Measurements from ENCODE around the gene ABL2. TPM values are rescaled to one million over a fixed set of nuclear protein-coding genes. Genes with fewer than 3 reads are reported as not detected.
"Not testable (repeated sequence)": the region's sequence is repeated elsewhere in the genome, so short reads cannot be mapped to it uniquely, and the experiment has no call there.

ABL2 gene
- total RNA-seq, 3 donors from 2014 or later (not counting 1 experiment from before 2014, with no cell fraction given): 11.1 to 16.3 (median 12.9) TPM

DNA sequence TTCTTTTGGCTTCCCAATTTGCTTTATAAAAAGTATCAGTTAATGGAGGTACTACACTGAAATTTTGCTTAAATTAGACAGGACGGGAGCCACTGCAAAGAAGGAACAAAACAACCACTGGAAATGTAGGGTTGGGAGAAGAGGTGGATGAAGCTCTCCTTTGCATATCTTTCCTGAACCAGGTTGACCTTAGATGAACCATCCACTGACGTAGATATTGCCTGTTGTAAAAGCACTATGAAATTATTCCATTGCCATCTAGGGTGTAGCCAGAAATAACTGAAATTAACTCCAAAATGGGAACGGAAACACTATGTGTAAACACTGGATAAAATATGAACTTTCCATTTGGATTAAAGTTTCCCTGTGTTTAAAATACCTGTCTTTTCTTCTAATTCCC is 1.2 kb upstream of the ABL2 start:
- Mint-ChIP-seq H3K4me3 (peak overlapping the region; percentile 91), H3K27me3 (ENCODE audit: low read depth in 2 of 2) (no peaks in the 10 kb centered on the region), H3K27ac (peak overlapping the region; percentile 72 to 84), H3K36me3 (no peaks in the 10 kb centered on the region), H3K9me3 (no peaks in the 10 kb centered on the region), H3K4me1 (peaks cover 19 to 26% of the 10 kb centered on the region in 2 donors)
- ATAC-seq: no peak
- no peak overlapping the region for H3K4me3 ChIP-seq (ENCODE audit: low read length)
- intact Hi-C loops (cut with micrococcal nuclease): loop anchor here (5.0 kb wide), 1 partner anchor 137 kb away; the partner anchor contains the start of gene AXDND1
- no peaks in the 10 kb centered on the region for H3K9me3 ChIP-seq (ENCODE audit: control insufficient read depth, insufficient read depth, low read length)
- no peak for DNase-seq
- peaks cover 10% of the 10 kb centered on the region for H3K4me1 ChIP-seq (ENCODE audit: control insufficient read depth, insufficient read depth, low read length)
- no peak overlapping the region for H3K27ac ChIP-seq (ENCODE audit: low read length)
- H3K36me3 ChIP-seq (ENCODE audit: control insufficient read depth, insufficient read depth, low read length): no peaks in the 10 kb centered on the region
- no peaks in the 10 kb centered on the region for H3K27me3 ChIP-seq (ENCODE audit: control insufficient read depth, insufficient read depth, low read length)
- WGBS (ENCODE audit: insufficient coverage): 100% methylated on average over 3 of the region's 3 CpGs
- TF ChIP-seq, protein P1, sequence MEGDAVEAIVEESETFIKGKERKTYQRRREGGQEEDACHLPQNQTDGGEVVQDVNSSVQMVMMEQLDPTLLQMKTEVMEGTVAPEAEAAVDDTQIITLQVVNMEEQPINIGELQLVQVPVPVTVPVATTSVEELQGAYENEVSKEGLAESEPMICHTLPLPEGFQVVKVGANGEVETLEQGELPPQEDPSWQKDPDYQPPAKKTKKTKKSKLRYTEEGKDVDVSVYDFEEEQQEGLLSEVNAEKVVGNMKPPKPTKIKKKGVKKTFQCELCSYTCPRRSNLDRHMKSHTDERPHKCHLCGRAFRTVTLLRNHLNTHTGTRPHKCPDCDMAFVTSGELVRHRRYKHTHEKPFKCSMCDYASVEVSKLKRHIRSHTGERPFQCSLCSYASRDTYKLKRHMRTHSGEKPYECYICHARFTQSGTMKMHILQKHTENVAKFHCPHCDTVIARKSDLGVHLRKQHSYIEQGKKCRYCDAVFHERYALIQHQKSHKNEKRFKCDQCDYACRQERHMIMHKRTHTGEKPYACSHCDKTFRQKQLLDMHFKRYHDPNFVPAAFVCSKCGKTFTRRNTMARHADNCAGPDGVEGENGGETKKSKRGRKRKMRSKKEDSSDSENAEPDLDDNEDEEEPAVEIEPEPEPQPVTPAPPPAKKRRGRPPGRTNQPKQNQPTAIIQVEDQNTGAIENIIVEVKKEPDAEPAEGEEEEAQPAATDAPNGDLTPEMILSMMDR (IDR thresholded peaks at IDR 0.05): no peak

GRCh38 chr1:179230251-179230650 is 774 bp upstream of the ABL2 start:
- Mint-ChIP-seq H3K9me3 (no peaks in the 10 kb centered on the region), H3K36me3 (no peaks in the 10 kb centered on the region), H3K4me3 (peak overlapping the region; percentile 91), H3K27ac (peak overlapping the region; percentile 72 to 84), H3K27me3 (ENCODE audit: low read depth in 2 of 2) (no peaks in the 10 kb centered on the region), H3K4me1 (peaks cover 19 to 26% of the 10 kb centered on the region in 2 donors)
- TF ChIP-seq, protein P1 (IDR thresholded peaks at IDR 0.05): no peak
- 77% methylated on average over 4 of the region's 5 CpGs for WGBS (ENCODE audit: insufficient coverage)
- no peaks in the 10 kb centered on the region for H3K36me3 ChIP-seq (ENCODE audit: control insufficient read depth, insufficient read depth, low read length)
- intact Hi-C loops (cut with micrococcal nuclease): loop anchor here (5.0 kb wide), 1 partner anchor 137 kb away; the partner anchor contains the start of gene AXDND1
- H3K9me3 ChIP-seq (ENCODE audit: control insufficient read depth, insufficient read depth, low read length): no peaks in the 10 kb centered on the region
- H3K27ac ChIP-seq (ENCODE audit: low read length): no peak overlapping the region
- no peak for ATAC-seq
- DNase-seq: peak in 1 of 2 donors; percentile 15
- no peaks in the 10 kb centered on the region for H3K27me3 ChIP-seq (ENCODE audit: control insufficient read depth, insufficient read depth, low read length)
- no peak overlapping the region for H3K4me3 ChIP-seq (ENCODE audit: low read length)
- H3K4me1 ChIP-seq (ENCODE audit: control insufficient read depth, insufficient read depth, low read length): peaks cover 10% of the 10 kb centered on the region

DNA sequence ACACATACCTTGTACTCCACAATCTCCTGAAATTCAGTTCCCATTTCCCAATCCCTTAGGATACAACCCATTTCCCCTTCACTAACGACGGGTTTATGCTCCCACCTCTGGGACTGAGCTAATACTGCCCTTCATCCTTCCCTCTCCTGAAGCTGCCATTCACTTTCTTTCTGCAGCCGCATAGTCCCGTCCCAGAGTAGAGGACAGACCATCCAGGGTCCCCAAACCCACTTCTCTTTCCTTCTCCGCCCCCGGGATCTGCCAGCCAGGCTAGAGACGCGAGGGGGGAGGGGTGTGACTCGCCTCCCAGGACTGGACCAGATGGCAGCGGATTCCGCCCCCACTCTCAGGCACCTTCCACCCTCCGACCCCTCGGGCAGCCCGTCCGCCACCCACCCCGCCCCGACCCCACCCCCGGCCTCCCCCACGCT is 679 bp downstream of the ABL2 start:
- TF ChIP-seq, protein P1 (IDR thresholded peaks at IDR 0.05): no peak
- DNase-seq (peak; percentile 17 to 34), ATAC-seq (peak in 2 of 3 donors; percentile 30 to 38)
- no peaks in the 10 kb centered on the region for H3K27me3 ChIP-seq (ENCODE audit: control insufficient read depth, insufficient read depth, low read length)
- no peaks in the 10 kb centered on the region for H3K27me3 Mint-ChIP-seq (ENCODE audit: low read depth in 2 of 2)
- no peak overlapping the region for H3K27ac ChIP-seq (ENCODE audit: low read length)
- intact Hi-C loops (cut with micrococcal nuclease): loop anchor here (5.0 kb wide), 1 partner anchor 69 kb away; no protein-coding TSS in a partner anchor
- WGBS (ENCODE audit: insufficient coverage): 0% methylated on average over 9 of the region's 19 CpGs
- no peaks in the 10 kb centered on the region for H3K9me3 Mint-ChIP-seq
- H3K4me1 Mint-ChIP-seq: peaks cover 19 to 26% of the 10 kb centered on the region in 2 donors
- H3K4me3 ChIP-seq (ENCODE audit: low read length): peak overlapping the region; percentile 62
- H3K27ac Mint-ChIP-seq: peak overlapping the region; percentile 34 to 84
- H3K36me3 ChIP-seq (ENCODE audit: control insufficient read depth, insufficient read depth, low read length): no peaks in the 10 kb centered on the region
- H3K4me3 Mint-ChIP-seq: peak overlapping the region; percentile 85
- H3K36me3 Mint-ChIP-seq: no peaks in the 10 kb centered on the region
- no peaks in the 10 kb centered on the region for H3K9me3 ChIP-seq (ENCODE audit: control insufficient read depth, insufficient read depth, low read length)
- H3K4me1 ChIP-seq (ENCODE audit: control insufficient read depth, insufficient read depth, low read length): peaks cover 10% of the 10 kb centered on the region

- DNase-seq: no peak
- TF ChIP-seq, protein P1 (IDR thresholded peaks at IDR 0.05): no peak
- Mint-ChIP-seq H3K27ac (no peak overlapping the region), H3K36me3 (no peaks in the 10 kb centered on the region), H3K27me3 (ENCODE audit: low read depth in 2 of 2) (no peaks in the 10 kb centered on the region), H3K4me1 (peaks cover 19 to 26% of the 10 kb centered on the region in 2 donors), H3K9me3 (no peaks in the 10 kb centered on the region), H3K4me3 (peak overlapping the region; percentile 8)
- no peaks in the 10 kb centered on the region for H3K9me3 ChIP-seq (ENCODE audit: control insufficient read depth, insufficient read depth, low read length)
- no peak overlapping the region for H3K27ac ChIP-seq (ENCODE audit: low read length)
- intact Hi-C loops (cut with micrococcal nuclease): loop anchor here (5.0 kb wide), 1 partner anchor 71 kb away; no protein-coding TSS in a partner anchor
- no peak for ATAC-seq
- H3K36me3 ChIP-seq (ENCODE audit: control insufficient read depth, insufficient read depth, low read length): no peaks in the 10 kb centered on the region
- peaks cover 10% of the 10 kb centered on the region for H3K4me1 ChIP-seq (ENCODE audit: control insufficient read depth, insufficient read depth, low read length)
- no peak overlapping the region for H3K4me3 ChIP-seq (ENCODE audit: low read length)
- no peaks in the 10 kb centered on the region for H3K27me3 ChIP-seq (ENCODE audit: control insufficient read depth, insufficient read depth, low read length)
These were observed 2.7 kb downstream of the ABL2 start for GRCh38 chr1:179226738-179227137.

GRCh38 chr1:179224466-179224865 is 5.0 kb downstream of the ABL2 start:
- H3K27me3 ChIP-seq (ENCODE audit: control insufficient read depth, insufficient read depth, low read length); H3K9me3 ChIP-seq (ENCODE audit: control insufficient read depth, insufficient read depth, low read length); H3K36me3 ChIP-seq (ENCODE audit: control insufficient read depth, insufficient read depth, low read length); H3K27ac ChIP-seq (ENCODE audit: low read length); ATAC-seq; H3K4me1 ChIP-seq (ENCODE audit: control insufficient read depth, insufficient read depth, low read length); DNase-seq; H3K9me3 Mint-ChIP-seq; H3K36me3 Mint-ChIP-seq; intact Hi-C loops (cut with micrococcal nuclease); H3K27ac Mint-ChIP-seq; H3K4me3 ChIP-seq (ENCODE audit: low read length); H3K27me3 Mint-ChIP-seq (ENCODE audit: low read depth in 2 of 2); H3K4me3 Mint-ChIP-seq: not testable (repeated sequence)
- peaks cover 19 to 20% of the 10 kb centered on the region in 2 donors for H3K4me1 Mint-ChIP-seq
- WGBS (ENCODE audit: insufficient coverage): 96% methylated on average over 8 of the region's 8 CpGs

Data from natural killer cell (primary cell).